Activated naive CD4-positive, alpha-beta T cell treated with Interleukin-2 at 50 U/mL for 16 hours (primary cell): Measurements from ENCODE around the gene COL4A2.
"Not testable (repeated sequence)": the region's sequence is repeated elsewhere in the genome, so short reads cannot be mapped to it uniquely, and the experiment has no call there.

Source experiments
- DNase-seq: peaks from one replicate; pipeline ENCODE4 v3.0.0-alpha.2; 2020

The COL4A2 gene

DNA sequence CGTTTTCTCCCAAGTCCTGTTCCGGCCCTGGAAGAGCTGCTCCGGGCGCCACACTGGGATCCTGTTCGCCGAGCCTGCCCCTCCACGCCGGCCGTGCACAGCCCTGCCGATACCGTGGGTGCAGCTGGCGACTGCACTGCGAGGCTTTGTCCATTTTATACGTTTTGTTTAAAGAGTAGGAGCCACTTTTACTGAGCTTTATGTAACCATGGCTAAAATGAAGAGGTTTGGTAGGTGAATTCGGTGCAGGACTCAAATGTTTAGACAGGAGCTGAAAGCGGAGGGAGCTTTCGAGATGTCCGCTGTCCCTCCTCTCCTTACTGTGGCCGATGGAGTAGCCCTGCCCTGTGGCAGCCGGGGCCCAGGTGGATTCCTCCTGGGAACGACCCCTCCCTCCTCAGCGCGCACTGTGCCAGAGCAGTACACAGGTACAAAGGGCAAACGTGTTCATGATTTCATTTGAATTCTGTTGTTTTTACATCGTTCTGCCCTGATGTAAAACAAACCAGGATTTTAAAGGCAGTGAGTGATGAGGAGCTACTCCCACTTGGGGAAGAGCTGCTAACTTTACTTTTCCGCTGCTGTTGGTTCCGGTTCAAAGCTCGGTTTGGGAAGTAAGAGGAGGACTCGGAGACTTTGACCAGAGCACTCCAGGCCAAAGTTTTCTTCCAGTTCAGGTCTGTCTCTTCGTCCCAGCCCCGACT lies 1.7 kb downstream of the COL4A2 start:
- no peak for DNase-seq

DNA sequence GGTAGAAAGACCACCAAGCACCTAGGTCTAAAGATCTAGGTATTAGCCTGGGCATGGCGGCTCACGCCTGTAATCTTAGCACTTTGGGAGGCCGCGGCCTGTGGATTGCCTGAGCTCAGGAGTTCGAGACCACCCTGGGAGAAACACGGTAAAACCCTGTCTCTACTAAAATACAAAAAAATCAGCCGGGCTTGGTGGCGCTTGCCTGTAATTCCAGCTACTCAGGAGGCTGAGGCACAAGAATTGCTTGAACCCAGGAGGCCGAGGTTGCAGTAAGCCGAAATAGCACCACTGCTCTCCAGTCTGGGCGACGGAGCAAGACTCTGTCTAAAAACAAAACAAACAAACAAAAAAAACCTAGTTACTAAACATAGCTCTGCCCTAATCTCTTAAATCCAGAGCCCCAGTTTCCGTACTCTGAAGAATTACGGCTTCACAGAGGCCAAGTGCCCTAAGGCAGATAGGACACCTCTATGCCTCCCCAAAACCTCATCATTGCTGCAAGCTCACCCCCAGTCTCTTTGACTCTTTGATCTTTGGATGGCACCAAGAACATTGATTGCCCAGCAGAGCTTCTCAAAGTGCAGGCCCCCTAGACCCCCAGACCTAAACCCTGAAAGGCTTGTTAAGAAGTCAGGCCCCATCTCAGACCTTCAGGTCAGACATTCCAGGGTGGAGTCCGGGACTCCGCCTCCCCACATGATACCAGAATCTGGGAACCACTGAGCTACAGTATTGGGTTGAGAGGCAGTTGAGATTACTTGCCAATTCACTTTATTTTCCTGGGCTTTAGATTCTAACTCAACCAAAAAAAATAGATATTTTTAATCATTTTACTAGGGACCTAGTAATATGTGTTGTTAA lies 2.8 kb downstream of the COL4A2 start:
- no peak for DNase-seq

DNA sequence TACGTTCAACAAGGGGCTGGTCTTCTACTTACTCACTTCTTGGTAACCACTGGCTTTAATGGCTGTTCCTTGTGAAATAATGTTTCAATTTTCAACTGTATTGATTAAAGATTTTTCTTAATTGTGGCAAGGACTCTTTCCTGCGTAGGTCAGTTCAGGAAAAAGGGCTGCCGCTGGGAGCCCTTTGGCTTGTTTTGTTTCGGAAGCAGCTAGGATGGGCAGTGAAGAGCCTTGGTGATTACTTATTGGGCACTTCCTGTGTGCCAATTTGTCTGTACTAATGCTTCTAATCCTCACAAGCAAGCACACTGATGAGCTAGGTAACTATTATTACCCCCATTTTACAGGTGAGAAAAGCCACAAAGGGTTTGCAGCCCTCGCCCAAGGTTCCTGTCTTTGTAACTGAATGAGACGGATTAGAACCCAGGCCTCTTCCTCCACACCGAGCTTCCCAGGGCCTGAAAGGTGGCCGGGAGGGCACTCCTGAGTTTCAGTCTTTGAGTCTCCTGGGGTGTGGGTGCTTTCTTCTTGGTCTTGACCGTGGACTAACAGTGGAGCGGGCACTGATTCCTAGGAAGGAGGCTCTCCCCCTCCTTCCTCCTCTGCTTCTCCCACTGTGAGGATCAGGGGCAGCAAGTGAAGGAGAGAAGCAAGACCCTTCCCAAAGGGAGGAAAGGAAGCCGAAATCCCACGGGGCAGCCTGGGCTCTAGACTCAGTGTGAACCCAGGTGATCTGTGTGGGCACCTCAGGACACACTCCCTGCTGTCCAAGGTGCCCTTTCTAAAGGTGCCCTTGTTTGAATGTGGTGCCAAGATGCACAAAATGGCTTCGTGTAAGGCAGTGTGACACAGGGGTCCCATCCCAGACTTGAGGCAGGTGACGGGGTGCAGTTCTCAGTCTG lies 3.7 kb downstream of the COL4A2 start:
- no peak for DNase-seq

GRCh38 chr13:110311443-110312338 lies 4.6 kb downstream of the COL4A2 start:
- no peak for DNase-seq

DNA sequence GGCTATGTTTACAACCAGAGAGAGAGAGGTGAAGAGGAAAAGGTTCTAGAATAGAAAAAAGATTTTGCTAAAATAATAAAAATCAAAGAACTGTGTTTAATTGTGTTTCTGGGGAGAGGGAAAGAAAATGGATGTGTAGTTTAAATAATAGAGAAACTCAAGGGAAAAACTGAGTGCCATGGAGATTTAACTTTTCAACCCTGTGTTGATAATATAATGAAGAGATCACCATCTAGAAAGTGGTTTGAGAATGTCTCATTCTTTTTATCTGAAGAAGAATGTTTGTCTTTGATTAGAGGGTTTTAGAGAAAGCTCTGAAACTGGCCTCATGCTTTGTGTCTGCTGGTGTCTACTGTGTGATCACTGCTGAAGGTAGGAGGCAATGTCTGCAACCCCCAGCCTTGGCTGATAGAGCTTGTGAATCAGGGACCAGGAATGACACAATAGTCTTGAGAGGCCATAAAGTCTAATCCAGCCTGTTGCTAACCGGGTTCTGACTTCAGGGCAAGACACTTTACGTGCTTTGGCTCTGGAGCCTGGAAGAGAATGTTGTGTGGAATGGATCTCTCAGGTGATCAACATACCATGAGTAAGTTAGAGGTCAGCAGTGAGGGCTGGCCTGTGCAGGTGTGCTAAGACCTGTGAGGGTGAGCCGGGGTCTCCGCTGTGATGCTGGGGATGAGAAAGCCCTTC lies 5.4 kb downstream of the COL4A2 start:
- no peak for DNase-seq

GRCh38 chr13:110313261-110313660 lies 6.2 kb downstream of the COL4A2 start:
- not testable (repeated sequence) for DNase-seq

- not testable (repeated sequence) for DNase-seq
Observed at GRCh38 chr13:110313733-110314132, 6.6 kb downstream of the COL4A2 start.

GRCh38 chr13:110314516-110315245 lies 7.6 kb downstream of the COL4A2 start:
- no peak for DNase-seq

- DNase-seq = no peak
Observed at GRCh38 chr13:110316196-110316595, 9.1 kb downstream of the COL4A2 start.

- no peak for DNase-seq
Observed at GRCh38 chr13:110317093-110317492, 10.0 kb downstream of the COL4A2 start.

- no peak for DNase-seq
Observed at GRCh38 chr13:110317496-110318195, 10.6 kb downstream of the COL4A2 start.

- DNase-seq = no peak
Observed at GRCh38 chr13:110318920-110319319, 11.8 kb downstream of the COL4A2 start.

DNA sequence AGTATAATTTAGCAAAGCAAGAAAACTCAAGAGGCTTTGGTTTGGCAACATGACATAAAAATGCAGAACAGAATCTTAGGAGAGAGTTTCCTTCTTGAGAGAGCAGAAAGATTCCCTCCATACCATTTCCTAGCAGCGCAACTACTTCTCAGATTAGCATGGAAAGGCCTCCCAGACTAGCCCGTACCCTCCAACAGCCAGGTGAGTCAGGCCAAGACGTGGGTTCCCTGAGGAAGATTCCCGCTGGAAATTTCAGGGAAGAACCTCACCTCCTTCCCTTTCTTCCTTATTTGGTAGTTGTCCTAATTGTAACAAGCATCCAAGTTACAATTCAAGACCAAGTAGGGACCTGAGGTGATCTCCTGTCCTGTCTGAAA lies 12.3 kb downstream of the COL4A2 start:
- DNase-seq = no peak

DNA sequence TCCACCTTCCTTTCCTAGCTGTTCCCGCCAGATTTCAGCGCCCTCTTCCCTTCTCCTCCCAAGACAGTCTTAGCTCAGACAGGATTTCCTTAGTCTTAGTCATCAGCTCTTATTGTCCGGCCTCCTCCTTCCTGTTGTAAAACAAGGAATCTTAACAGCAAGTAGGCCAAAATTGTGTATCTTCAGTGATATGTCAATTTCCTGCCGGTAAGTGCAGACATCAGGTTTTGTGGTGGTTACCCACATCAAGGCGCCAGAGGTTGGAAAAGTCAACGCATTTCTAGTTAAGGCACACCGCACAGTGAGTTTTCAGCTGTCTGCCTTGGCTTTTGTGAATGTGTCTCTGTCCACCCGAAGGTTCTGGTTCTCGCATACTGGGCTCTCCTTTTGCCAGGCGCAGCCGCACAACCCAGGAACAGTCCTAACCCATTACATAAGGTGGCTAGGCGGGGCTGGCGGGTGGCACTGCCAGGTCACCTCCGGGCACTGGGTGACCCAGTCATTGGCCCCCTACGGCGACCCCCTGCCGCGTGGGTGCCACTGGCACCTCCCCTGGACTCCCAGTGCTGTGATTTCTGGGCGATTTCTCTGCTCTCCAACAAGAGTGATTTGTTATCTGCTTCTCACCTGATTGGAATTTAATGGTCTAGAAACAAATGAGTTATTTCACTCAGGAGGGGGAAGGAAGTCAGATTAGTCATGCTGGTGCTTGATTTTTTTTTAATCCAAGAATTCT lies 12.9 kb downstream of the COL4A2 start:
- DNase-seq = no peak

GRCh38 chr13:110320645-110321044 lies 13.6 kb downstream of the COL4A2 start:
- DNase-seq = no peak

DNA sequence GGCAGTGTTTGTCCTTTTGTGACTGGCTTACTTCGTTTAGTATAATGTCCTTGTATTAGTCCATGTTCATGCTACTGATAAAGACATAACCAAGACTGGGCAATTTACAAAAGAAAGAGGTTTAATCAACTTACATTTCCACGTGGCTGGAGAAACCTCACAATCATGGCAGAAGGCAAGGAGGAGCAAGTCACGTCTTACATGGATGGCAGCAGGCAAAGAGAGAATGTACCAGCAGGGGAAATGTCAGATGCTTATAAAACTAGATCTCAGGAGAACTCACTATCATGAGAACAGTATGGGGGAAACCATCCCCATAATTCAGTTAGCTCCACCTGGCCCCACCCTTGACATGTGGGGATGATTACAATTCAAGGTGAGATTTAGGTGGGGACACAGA lies 14.5 kb downstream of the COL4A2 start:
- DNase-seq = not testable (repeated sequence)

DNA sequence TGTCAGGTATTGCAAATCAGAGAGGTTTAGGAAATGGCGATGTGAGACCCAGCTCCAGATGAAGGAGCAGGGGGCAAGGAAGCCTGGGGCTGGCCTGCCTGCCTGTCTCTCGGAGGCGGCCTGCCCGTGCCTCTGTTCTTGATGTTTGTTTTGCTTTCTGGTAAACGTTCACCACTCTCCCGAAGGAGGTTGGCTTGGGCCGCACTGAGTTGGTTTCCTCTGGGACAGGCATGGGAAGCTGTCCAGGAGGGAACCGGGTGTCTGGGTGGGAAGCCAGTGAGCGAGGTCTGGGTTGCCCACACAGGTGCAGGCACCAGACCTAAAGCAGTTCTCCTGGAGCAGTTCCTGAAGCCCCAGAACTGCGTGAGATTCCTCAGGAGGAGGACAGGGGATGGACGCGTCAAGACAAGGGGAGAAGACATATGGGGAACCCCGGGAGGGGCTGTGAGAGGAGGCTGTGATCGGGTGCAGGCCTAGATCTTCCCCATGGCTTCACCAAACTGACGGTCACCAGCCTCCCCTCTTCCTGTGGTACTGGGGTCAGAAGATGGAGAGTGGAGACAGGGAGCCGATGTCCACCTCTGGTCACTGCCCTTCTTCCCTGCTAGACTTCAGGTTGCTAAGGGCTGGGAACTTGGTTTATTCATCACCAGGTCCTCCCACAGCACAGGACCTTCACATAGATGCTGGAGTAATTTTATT lies 15.2 kb downstream of the COL4A2 start:
- no peak for DNase-seq

- no peak for DNase-seq
Observed at GRCh38 chr13:110322828-110323171, 15.7 kb downstream of the COL4A2 start.
